H4 (cell line): ENCODE results near the gene PGAP3. TPM values are rescaled to one million over a fixed set of nuclear protein-coding genes. Genes with fewer than 3 reads are reported as not detected.
A peak's percentile ranks its signal among the peaks of the same experiment; 100 is the strongest.
"Not testable (repeated sequence)": the region's sequence is repeated elsewhere in the genome, so short reads cannot be mapped to it uniquely, and the experiment has no call there.

Experiments used
- DNase-seq: peaks from one replicate; pipeline ENCODE4 v3.0.0-alpha.2; 2015; ENCODE audit warnings: low spot score
- total RNA-seq: library from RNA; depleted of rRNA; stranded (reverse); fragments of >200 nt; shearing (Covaris generic); gene quantifications from 2 replicates; pipeline ENCODE4 v1.2.3, GENCODE V29; 2014

PGAP3 gene
- total RNA-seq, 1 experiment from 2014 or later, result 10.9 TPM

GRCh38 chr17:39715375-39716072 is 27.7 kb upstream of the PGAP3 start:
- DNase-seq, result no peak

- no peak for DNase-seq
Observed at GRCh38 chr17:39714234-39714633, 26.4 kb upstream of the PGAP3 start.

GRCh38 chr17:39711851-39712250 is 24.0 kb upstream of the PGAP3 start:
- DNase-seq, result no peak

- DNase-seq, result not testable (repeated sequence)
Observed at GRCh38 chr17:39711071-39711470, 23.2 kb upstream of the PGAP3 start.

- no peak for DNase-seq
Observed at GRCh38 chr17:39709998-39710964, 22.4 kb upstream of the PGAP3 start.

- DNase-seq, result no peak
Observed at GRCh38 chr17:39709319-39709997, 21.6 kb upstream of the PGAP3 start.

- DNase-seq, result no peak
Observed at GRCh38 chr17:39706921-39707337, 19.1 kb upstream of the PGAP3 start.

GRCh38 chr17:39706383-39706782 is 18.5 kb upstream of the PGAP3 start:
- DNase-seq, result no peak

- no peak for DNase-seq
Observed at GRCh38 chr17:39705786-39706348, 18.0 kb upstream of the PGAP3 start.

- no peak for DNase-seq
Observed at GRCh38 chr17:39704821-39705551, 17.1 kb upstream of the PGAP3 start.

- no peak for DNase-seq
Observed at GRCh38 chr17:39703913-39704312, 16.1 kb upstream of the PGAP3 start.

GRCh38 chr17:39702901-39703893 is 15.3 kb upstream of the PGAP3 start:
- DNase-seq, result no peak

GRCh38 chr17:39701784-39702422 is 14.0 kb upstream of the PGAP3 start:
- DNase-seq, result no peak

- DNase-seq, result no peak
Observed at GRCh38 chr17:39701012-39701783, 13.3 kb upstream of the PGAP3 start.

- no peak for DNase-seq
Observed at GRCh38 chr17:39700148-39700987, 12.5 kb upstream of the PGAP3 start.

GRCh38 chr17:39699818-39700147 is 11.9 kb upstream of the PGAP3 start, which contains the start of gene ERBB2:
Gene ERBB2 (plus strand): TSS chr17:39700064. CDS start chr17:39700239, 175 bp downstream.
- DNase-seq, result peak; percentile 58

- DNase-seq, result not testable (repeated sequence)
Observed at GRCh38 chr17:39699157-39699817, 11.4 kb upstream of the PGAP3 start.
